ENCODE data around the gene CPT1A. TPM values are rescaled to one million over a fixed set of nuclear protein-coding genes. Genes with fewer than 3 reads are reported as not detected.

The CPT1A gene
- total and polyA plus RNA-seq, 4 donors: 22.9 to 32.7 (median 30.2) TPM

DNA sequence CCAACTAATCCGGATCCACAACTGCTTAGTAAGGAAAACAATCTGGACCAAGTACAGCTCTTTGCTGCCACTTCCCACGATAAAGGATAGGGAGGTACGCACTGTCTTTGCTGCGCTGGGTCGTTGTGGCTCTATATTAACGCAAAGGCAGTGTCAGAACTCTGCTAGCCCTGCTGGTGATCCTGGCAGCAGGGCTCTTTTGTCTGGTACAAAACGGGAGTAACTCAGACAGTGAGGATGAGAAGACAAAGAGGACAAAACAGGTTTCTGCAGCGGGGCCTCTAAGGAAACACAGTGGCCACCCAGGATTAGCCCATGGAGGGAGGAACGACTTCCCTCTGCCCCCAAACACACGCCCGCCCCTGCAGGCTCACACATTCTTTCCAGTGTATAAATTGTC lies 131.3 kb downstream of the CPT1A start:
- Histone ChIP-seq H3K27ac (ENCODE audit: low read depth, low read length) (no peak overlapping the region), H3K4me3 (ENCODE audit: low read depth, low read length) (no peak overlapping the region), H3K27me3 (ENCODE audit: control insufficient read depth, insufficient read depth, low read length) (no peaks in the 10 kb centered on the region), H3K9me3 (ENCODE audit: control insufficient read depth, insufficient read depth, low read length) (no peaks in the 10 kb centered on the region), H3K36me3 (ENCODE audit: control insufficient read depth, insufficient read depth, low read length) (no peaks in the 10 kb centered on the region), H3K4me1 (ENCODE audit: control insufficient read depth, insufficient read depth, low read length) (peaks cover 10% of the 10 kb centered on the region)
- 39% methylated on average over 9 of the region's 11 CpGs for whole genome bisulfite sequencing (ENCODE audit: insufficient coverage)
- DNase-seq (ENCODE audit: low read depth in 4 of 6, low spot score in 6 of 6): peak in 2 of 6 donors; percentile 25 to 44

GRCh38 chr11:68709062-68709461 lies 132.7 kb downstream of the CPT1A start:
- Histone ChIP-seq H3K27me3 (ENCODE audit: control insufficient read depth, insufficient read depth, low read length) (no peaks in the 10 kb centered on the region), H3K36me3 (ENCODE audit: control insufficient read depth, insufficient read depth, low read length) (no peaks in the 10 kb centered on the region), H3K4me3 (ENCODE audit: low read depth, low read length) (no peak overlapping the region), H3K27ac (ENCODE audit: low read depth, low read length) (no peak overlapping the region), H3K4me1 (ENCODE audit: control insufficient read depth, insufficient read depth, low read length) (peaks cover 6% of the 10 kb centered on the region), H3K9me3 (ENCODE audit: control insufficient read depth, insufficient read depth, low read length) (no peaks in the 10 kb centered on the region)
- 86% methylated on average over 10 of the region's 12 CpGs for WGBS (ENCODE audit: insufficient coverage)
- no peak for DNase-seq (ENCODE audit: low read depth in 4 of 6, low spot score in 6 of 6)

DNA sequence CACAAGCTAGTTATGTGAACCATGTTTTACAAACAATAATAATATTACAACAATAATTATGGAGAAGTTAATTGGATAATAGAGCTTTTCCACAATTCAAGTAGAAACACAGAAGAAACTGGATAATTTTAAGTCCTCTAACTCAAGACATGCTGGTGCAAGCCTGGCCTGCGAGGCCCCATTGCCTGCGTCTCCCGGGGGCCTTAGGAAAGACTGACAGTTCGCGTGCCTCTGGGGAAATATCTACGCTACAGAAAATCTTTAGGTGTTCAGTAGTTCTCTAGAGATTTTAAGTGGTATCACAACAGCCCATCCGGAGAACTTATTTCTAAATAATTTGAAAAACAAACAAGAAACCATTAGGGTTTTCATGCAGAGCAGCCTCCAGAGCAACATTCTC lies 134.2 kb downstream of the CPT1A start:
- no CpG with 5 or more reads among the region's 7 CpGs for WGBS (ENCODE audit: insufficient coverage)
- H3K9me3 ChIP-seq (ENCODE audit: control insufficient read depth, insufficient read depth, low read length): no peaks in the 10 kb centered on the region
- H3K4me1 ChIP-seq (ENCODE audit: control insufficient read depth, insufficient read depth, low read length): peaks cover 3% of the 10 kb centered on the region

GRCh38 chr11:68704887-68705286 lies 136.8 kb downstream of the CPT1A start:
- no peaks in the 10 kb centered on the region for H3K36me3 ChIP-seq (ENCODE audit: control insufficient read depth, insufficient read depth, low read length)
- H3K27ac ChIP-seq (ENCODE audit: low read depth, low read length): no peak overlapping the region
- H3K4me1 ChIP-seq (ENCODE audit: control insufficient read depth, insufficient read depth, low read length): peaks cover 3% of the 10 kb centered on the region
- no peaks in the 10 kb centered on the region for H3K9me3 ChIP-seq (ENCODE audit: control insufficient read depth, insufficient read depth, low read length)
- H3K27me3 ChIP-seq (ENCODE audit: control insufficient read depth, insufficient read depth, low read length): no peaks in the 10 kb centered on the region
- WGBS (ENCODE audit: insufficient coverage): 16% methylated on average over 15 of the region's 16 CpGs
- peak in 1 of 6 donors; percentile 31 for DNase-seq (ENCODE audit: low read depth in 4 of 6, low spot score in 6 of 6)
- H3K4me3 ChIP-seq (ENCODE audit: low read depth, low read length): no peak overlapping the region

More for the DNA sequence above, 134.2 kb downstream of the CPT1A start:
- no peak for DNase-seq (ENCODE audit: low read depth in 4 of 6, low spot score in 6 of 6)
- no peak overlapping the region for H3K27ac ChIP-seq (ENCODE audit: low read depth, low read length)
- H3K27me3 ChIP-seq (ENCODE audit: control insufficient read depth, insufficient read depth, low read length): no peaks in the 10 kb centered on the region
- H3K4me3 ChIP-seq (ENCODE audit: low read depth, low read length): no peak overlapping the region
- H3K36me3 ChIP-seq (ENCODE audit: control insufficient read depth, insufficient read depth, low read length): no peaks in the 10 kb centered on the region

Other genes with a start within 250 kb of the CPT1A start
- gene GAL, start 157.4 kb downstream of the CPT1A start, total RNA-seq: 1 to 10 TPM; 1.2 to 3.7 TPM
- 1 to 10 TPM; 8.0 to 9.1 TPM for gene GAL, start 157.4 kb downstream of the CPT1A start, polyA plus RNA-seq (ENCODE audit: insufficient read length in 2 of 2)
- 1 to 10 TPM; 1.5 to 4.7 TPM for gene TESMIN, start 90.4 kb downstream of the CPT1A start, total RNA-seq
- gene TESMIN, start 90.4 kb downstream of the CPT1A start, polyA plus RNA-seq (ENCODE audit: insufficient read length in 2 of 2): 1 to 10 TPM; 6.4 to 8.8 TPM
- gene MRPL21, start 61.9 kb upstream of the CPT1A start, total RNA-seq: 10 to 100 TPM; 53.5 to 94.9 TPM
- gene MRPL21, start 61.9 kb upstream of the CPT1A start, polyA plus RNA-seq (ENCODE audit: insufficient read length in 2 of 2): 10 to 100 TPM; 66.7 to 94.1 TPM
- gene IGHMBP2, start 62.0 kb upstream of the CPT1A start, total RNA-seq: 10 to 100 TPM; 11.4 to 12.7 TPM
- 10 to 100 TPM; 19.4 to 28.1 TPM for gene IGHMBP2, start 62.0 kb upstream of the CPT1A start, polyA plus RNA-seq (ENCODE audit: insufficient read length in 2 of 2)
- under 1 TPM in 1 of 2 donors, not detected in 1; 0.89 TPM for gene MRGPRD, start 139.1 kb upstream of the CPT1A start, total RNA-seq
- gene MRGPRD, start 139.1 kb upstream of the CPT1A start, polyA plus RNA-seq (ENCODE audit: insufficient read length in 2 of 2): not detected
- 10 to 100 TPM; 13.4 to 28.6 TPM for gene MRGPRF, start 171.3 kb upstream of the CPT1A start, total RNA-seq
- 10 to 100 TPM in 1 of 2 donors, 1 to 10 TPM in 1; 2.5 to 12.0 TPM for gene MRGPRF, start 171.3 kb upstream of the CPT1A start, polyA plus RNA-seq (ENCODE audit: insufficient read length in 2 of 2)
- gene TPCN2, start 207.0 kb upstream of the CPT1A start, total RNA-seq: 10 to 100 TPM in 1 of 2 donors, 1 to 10 TPM in 1; 8.7 to 13.8 TPM
- 10 to 100 TPM; 16.8 to 25.9 TPM for gene TPCN2, start 207.0 kb upstream of the CPT1A start, polyA plus RNA-seq (ENCODE audit: insufficient read length in 2 of 2)

All from spinal cord (tissue), 10 donors.